Esophagus squamous epithelium (tissue), 4 donors: ENCODE results near the gene BRPF1.

Source experiments
- POLR2A ChIP-seq, 4 donors: fragments of 450-650 bp; IDR thresholded peaks; one replicate each; pipeline ENCODE4 v1.6.1; 2017; ENCODE audit warnings: antibody characterized with exemption in 4 of 4, mild to moderate bottlenecking in 4 of 4, moderate library complexity in 3 of 4
- TF ChIP-seq, protein P1 (sequence below), 6 experiments: fragments of 450-650 bp in 4 of 6; fragments of 200-600 bp in 2 of 6; sonication (generic) in 2 of 6; IDR thresholded peaks; one replicate each; pipeline ENCODE4 v1.5.1; 2016 to 2019; ENCODE audit warnings: antibody characterized with exemption in 6 of 6, mild to moderate bottlenecking in 4 of 6, moderate library complexity in 4 of 6

DNA sequence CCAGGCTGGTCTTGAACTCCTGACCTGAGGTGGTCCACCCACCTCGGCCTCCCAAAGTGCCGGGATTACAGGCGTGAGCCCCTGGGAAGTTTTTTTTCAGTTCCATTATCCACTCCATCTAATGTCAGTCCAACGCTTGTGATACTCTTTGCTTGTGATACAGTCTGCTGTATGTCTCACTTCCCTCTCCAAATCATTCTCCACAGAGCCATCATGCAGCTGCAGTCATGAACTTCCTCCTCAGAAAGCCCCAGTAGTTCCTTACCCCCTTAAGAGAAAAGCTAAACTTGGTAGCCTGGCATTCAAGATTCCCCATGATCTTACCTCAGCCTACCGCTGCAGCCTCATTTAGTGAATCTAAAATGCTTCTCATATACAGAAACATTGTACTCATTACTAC, 63.7 kb downstream of the BRPF1 start:
- TF ChIP-seq, protein P1, sequence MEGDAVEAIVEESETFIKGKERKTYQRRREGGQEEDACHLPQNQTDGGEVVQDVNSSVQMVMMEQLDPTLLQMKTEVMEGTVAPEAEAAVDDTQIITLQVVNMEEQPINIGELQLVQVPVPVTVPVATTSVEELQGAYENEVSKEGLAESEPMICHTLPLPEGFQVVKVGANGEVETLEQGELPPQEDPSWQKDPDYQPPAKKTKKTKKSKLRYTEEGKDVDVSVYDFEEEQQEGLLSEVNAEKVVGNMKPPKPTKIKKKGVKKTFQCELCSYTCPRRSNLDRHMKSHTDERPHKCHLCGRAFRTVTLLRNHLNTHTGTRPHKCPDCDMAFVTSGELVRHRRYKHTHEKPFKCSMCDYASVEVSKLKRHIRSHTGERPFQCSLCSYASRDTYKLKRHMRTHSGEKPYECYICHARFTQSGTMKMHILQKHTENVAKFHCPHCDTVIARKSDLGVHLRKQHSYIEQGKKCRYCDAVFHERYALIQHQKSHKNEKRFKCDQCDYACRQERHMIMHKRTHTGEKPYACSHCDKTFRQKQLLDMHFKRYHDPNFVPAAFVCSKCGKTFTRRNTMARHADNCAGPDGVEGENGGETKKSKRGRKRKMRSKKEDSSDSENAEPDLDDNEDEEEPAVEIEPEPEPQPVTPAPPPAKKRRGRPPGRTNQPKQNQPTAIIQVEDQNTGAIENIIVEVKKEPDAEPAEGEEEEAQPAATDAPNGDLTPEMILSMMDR (IDR thresholded peaks at IDR 0.05) = no peak
- no peak for TF ChIP-seq POLR2A (IDR thresholded peaks at IDR 0.05)
